ENCODE data around the gene ATP6V0A4.

GRCh38 chr7:138741453-138741735 lies 56.6 kb downstream of the ATP6V0A4 start:
- no peak for TF ChIP-seq CTCF (IDR thresholded peaks at IDR 0.05; ENCODE audit: low read length)
- no peak for TF ChIP-seq EZH2 (IDR thresholded peaks at IDR 0.05; ENCODE audit: borderline replicate concordance, low read length)
